Measurements from ENCODE around the gene BMERB1.
"Not testable (repeated sequence)": the region's sequence is repeated elsewhere in the genome, so short reads cannot be mapped to it uniquely, and the experiment has no call there.

BMERB1 gene

GRCh38 chr16:15567823-15568222, 133.4 kb downstream of the BMERB1 start:
- DNase-seq: no peak

GRCh38 chr16:15570666-15571065, 136.3 kb downstream of the BMERB1 start:
- DNase-seq: not testable (repeated sequence)

GRCh38 chr16:15571557-15571956, 137.2 kb downstream of the BMERB1 start:
- no peak for DNase-seq

GRCh38 chr16:15572329-15573001, 138.1 kb downstream of the BMERB1 start:
- peak in 1 of 2 donors; percentile 31 for DNase-seq

GRCh38 chr16:15573274-15573895, 139.0 kb downstream of the BMERB1 start:
- DNase-seq: no peak

GRCh38 chr16:15573896-15574613, 139.7 kb downstream of the BMERB1 start:
- not testable (repeated sequence) for DNase-seq

- DNase-seq: no peak
Observed at GRCh38 chr16:15574614-15574948, 140.2 kb downstream of the BMERB1 start.

- no peak for DNase-seq
Observed at GRCh38 chr16:15575293-15576049, 141.1 kb downstream of the BMERB1 start.

- DNase-seq: no peak
Observed at GRCh38 chr16:15576960-15577958, 142.9 kb downstream of the BMERB1 start.

- DNase-seq: no peak
Observed at GRCh38 chr16:15578824-15579223, 144.4 kb downstream of the BMERB1 start.

- no peak for DNase-seq
Observed at GRCh38 chr16:15581127-15581815, 146.9 kb downstream of the BMERB1 start.

GRCh38 chr16:15583526-15583925, 149.1 kb downstream of the BMERB1 start:
- DNase-seq: no peak

GRCh38 chr16:15585956-15586355, 151.6 kb downstream of the BMERB1 start:
- no peak for DNase-seq

GRCh38 chr16:15586716-15587115, 152.3 kb downstream of the BMERB1 start:
- DNase-seq: no peak

- DNase-seq: no peak
Observed at GRCh38 chr16:15587152-15587825, 152.9 kb downstream of the BMERB1 start.

- DNase-seq: no peak
Observed at GRCh38 chr16:15592324-15592723, 157.9 kb downstream of the BMERB1 start.

GRCh38 chr16:15593235-15593634, 158.8 kb downstream of the BMERB1 start:
- DNase-seq: no peak

GRCh38 chr16:15594711-15595320, 160.4 kb downstream of the BMERB1 start:
- no peak for DNase-seq

GRCh38 chr16:15597135-15597534, 162.7 kb downstream of the BMERB1 start:
- no peak for DNase-seq

Measured in stimulated activated CD4-positive, alpha-beta T cell treated with anti-CD3 and anti-CD28 coated beads, Interleukin-2, amount 100 ng/mL, for 48 hours (primary cell).